ENCODE results near the gene ANKRD24. TPM values are rescaled to one million over a fixed set of nuclear protein-coding genes. Genes with fewer than 3 reads are reported as not detected.

Gene ANKRD24
- total and polyA plus RNA-seq, 2 of the 13 experiments (the other 11 are each of a cell fraction or from before 2014, with no cell fraction given), result 0.13 to 0.24 TPM

DNA sequence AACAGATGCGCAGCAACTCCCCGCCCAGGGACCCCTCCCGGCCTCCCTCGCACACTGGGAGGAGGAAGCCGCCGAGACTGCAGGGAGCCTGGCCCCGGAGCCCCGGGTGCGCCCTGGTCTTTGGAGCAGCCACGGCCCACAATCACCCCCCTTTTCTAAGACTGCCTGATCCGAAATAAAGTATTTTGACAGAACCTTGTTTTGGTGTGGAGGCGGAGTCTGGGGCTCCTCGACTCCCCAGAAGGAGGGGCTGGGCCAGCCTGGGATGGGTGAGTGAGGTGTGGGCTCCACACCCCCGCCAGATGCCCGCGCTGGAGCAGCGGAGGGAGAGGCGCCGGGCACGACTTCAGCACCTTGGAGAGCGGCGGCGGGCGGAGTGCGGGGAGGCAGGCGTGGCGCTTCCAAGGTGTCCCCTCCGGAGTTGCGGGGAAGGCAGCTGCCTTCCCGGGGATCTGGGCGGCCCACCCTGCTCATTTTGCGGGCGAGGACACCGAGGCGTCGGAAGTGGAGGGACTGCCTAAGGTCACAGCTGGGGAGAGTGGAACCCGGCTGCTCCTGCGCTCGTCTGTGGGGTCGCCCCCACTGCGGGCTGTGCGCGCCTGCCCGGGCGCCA is 9.5 kb upstream of the ANKRD24 start (continued):
- TF ChIP-seq STAG1 (CRISPR knock-in tag; IDR thresholded peaks at IDR 0.05), result no peak
- TF ChIP-seq KAT2B (IDR thresholded peaks at IDR 0.05; ENCODE audit: borderline replicate concordance, low read depth, low read length), result no peak
- TF ChIP-seq ZNF777 (CRISPR knock-in tag; IDR thresholded peaks at IDR 0.05), result no peak
- no peak for TF ChIP-seq ZNF543 (CRISPR knock-in tag; IDR thresholded peaks at IDR 0.05)
- no peak for TF ChIP-seq NRL (CRISPR knock-in tag; IDR thresholded peaks at IDR 0.05; ENCODE audit: borderline replicate concordance)
- no peak for TF ChIP-seq CHD4 (IDR thresholded peaks at IDR 0.05; ENCODE audit: borderline replicate concordance, low read length)
- 0 out of 2 replicates have a peak, but pooled peaks have one; percentile 37 for TF ChIP-seq REXO4 (CRISPR knock-in tag; IDR thresholded peaks at IDR 0.05; ENCODE audit: borderline replicate concordance)
- TF ChIP-seq, protein P1, sequence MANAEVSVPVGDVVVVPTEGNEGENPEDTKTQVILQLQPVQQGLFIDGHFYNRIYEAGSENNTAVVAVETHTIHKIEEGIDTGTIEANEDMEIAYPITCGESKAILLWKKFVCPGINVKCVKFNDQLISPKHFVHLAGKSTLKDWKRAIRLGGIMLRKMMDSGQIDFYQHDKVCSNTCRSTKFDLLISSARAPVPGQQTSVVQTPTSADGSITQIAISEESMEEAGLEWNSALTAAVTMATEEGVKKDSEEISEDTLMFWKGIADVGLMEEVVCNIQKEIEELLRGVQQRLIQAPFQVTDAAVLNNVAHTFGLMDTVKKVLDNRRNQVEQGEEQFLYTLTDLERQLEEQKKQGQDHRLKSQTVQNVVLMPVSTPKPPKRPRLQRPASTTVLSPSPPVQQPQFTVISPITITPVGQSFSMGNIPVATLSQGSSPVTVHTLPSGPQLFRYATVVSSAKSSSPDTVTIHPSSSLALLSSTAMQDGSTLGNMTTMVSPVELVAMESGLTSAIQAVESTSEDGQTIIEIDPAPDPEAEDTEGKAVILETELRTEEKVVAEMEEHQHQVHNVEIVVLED (CRISPR knock-in tag; IDR thresholded peaks at IDR 0.05; ENCODE audit: borderline replicate concordance), result no peak
- no peak for TF ChIP-seq ZBTB8A (CRISPR knock-in tag; IDR thresholded peaks at IDR 0.05; ENCODE audit: borderline replicate concordance, low read depth)
- TF ChIP-seq MLLT10 (CRISPR knock-in tag; IDR thresholded peaks at IDR 0.05), result no peak
- peak; percentile 57; the same call in 1 of the 2 replicates for TF ChIP-seq ZNF12 (CRISPR knock-in tag; IDR thresholded peaks at IDR 0.05)
- no peak for TF ChIP-seq SP140L (CRISPR knock-in tag; IDR thresholded peaks at IDR 0.05; ENCODE audit: borderline replicate concordance)
- no peak for TF ChIP-seq ZNF264 (CRISPR knock-in tag; IDR thresholded peaks at IDR 0.05)
- TF ChIP-seq POLR2A (IDR thresholded peaks at IDR 0.05; ENCODE audit: insufficient read depth in 1 of 2, low read depth in 2 of 2, low read length in 2 of 2), result no peak
- TF ChIP-seq, protein P2, sequence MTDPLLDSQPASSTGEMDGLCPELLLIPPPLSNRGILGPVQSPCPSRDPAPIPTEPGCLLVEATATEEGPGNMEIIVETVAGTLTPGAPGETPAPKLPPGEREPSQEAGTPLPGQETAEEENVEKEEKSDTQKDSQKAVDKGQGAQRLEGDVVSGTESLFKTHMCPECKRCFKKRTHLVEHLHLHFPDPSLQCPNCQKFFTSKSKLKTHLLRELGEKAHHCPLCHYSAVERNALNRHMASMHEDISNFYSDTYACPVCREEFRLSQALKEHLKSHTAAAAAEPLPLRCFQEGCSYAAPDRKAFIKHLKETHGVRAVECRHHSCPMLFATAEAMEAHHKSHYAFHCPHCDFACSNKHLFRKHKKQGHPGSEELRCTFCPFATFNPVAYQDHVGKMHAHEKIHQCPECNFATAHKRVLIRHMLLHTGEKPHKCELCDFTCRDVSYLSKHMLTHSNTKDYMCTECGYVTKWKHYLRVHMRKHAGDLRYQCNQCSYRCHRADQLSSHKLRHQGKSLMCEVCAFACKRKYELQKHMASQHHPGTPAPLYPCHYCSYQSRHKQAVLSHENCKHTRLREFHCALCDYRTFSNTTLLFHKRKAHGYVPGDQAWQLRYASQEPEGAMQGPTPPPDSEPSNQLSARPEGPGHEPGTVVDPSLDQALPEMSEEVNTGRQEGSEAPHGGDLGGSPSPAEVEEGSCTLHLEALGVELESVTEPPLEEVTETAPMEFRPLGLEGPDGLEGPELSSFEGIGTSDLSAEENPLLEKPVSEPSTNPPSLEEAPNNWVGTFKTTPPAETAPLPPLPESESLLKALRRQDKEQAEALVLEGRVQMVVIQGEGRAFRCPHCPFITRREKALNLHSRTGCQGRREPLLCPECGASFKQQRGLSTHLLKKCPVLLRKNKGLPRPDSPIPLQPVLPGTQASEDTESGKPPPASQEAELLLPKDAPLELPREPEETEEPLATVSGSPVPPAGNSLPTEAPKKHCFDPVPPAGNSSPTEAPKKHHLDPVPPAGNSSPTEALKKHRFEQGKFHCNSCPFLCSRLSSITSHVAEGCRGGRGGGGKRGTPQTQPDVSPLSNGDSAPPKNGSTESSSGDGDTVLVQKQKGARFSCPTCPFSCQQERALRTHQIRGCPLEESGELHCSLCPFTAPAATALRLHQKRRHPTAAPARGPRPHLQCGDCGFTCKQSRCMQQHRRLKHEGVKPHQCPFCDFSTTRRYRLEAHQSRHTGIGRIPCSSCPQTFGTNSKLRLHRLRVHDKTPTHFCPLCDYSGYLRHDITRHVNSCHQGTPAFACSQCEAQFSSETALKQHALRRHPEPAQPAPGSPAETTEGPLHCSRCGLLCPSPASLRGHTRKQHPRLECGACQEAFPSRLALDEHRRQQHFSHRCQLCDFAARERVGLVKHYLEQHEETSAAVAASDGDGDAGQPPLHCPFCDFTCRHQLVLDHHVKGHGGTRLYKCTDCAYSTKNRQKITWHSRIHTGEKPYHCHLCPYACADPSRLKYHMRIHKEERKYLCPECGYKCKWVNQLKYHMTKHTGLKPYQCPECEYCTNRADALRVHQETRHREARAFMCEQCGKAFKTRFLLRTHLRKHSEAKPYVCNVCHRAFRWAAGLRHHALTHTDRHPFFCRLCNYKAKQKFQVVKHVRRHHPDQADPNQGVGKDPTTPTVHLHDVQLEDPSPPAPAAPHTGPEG (CRISPR knock-in tag; IDR thresholded peaks at IDR 0.05), result peak; percentile 40; the same call in 1 of the 2 replicates
- TF ChIP-seq SNAPC2 (CRISPR knock-in tag; IDR thresholded peaks at IDR 0.05), result no peak
- TF ChIP-seq, protein P3, sequence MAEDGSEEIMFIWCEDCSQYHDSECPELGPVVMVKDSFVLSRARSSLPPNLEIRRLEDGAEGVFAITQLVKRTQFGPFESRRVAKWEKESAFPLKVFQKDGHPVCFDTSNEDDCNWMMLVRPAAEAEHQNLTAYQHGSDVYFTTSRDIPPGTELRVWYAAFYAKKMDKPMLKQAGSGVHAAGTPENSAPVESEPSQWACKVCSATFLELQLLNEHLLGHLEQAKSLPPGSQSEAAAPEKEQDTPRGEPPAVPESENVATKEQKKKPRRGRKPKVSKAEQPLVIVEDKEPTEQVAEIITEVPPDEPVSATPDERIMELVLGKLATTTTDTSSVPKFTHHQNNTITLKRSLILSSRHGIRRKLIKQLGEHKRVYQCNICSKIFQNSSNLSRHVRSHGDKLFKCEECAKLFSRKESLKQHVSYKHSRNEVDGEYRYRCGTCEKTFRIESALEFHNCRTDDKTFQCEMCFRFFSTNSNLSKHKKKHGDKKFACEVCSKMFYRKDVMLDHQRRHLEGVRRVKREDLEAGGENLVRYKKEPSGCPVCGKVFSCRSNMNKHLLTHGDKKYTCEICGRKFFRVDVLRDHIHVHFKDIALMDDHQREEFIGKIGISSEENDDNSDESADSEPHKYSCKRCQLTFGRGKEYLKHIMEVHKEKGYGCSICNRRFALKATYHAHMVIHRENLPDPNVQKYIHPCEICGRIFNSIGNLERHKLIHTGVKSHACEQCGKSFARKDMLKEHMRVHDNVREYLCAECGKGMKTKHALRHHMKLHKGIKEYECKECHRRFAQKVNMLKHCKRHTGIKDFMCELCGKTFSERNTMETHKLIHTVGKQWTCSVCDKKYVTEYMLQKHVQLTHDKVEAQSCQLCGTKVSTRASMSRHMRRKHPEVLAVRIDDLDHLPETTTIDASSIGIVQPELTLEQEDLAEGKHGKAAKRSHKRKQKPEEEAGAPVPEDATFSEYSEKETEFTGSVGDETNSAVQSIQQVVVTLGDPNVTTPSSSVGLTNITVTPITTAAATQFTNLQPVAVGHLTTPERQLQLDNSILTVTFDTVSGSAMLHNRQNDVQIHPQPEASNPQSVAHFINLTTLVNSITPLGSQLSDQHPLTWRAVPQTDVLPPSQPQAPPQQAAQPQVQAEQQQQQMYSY (CRISPR knock-in tag; IDR thresholded peaks at IDR 0.05), result no peak
- TF ChIP-seq, protein P4, sequence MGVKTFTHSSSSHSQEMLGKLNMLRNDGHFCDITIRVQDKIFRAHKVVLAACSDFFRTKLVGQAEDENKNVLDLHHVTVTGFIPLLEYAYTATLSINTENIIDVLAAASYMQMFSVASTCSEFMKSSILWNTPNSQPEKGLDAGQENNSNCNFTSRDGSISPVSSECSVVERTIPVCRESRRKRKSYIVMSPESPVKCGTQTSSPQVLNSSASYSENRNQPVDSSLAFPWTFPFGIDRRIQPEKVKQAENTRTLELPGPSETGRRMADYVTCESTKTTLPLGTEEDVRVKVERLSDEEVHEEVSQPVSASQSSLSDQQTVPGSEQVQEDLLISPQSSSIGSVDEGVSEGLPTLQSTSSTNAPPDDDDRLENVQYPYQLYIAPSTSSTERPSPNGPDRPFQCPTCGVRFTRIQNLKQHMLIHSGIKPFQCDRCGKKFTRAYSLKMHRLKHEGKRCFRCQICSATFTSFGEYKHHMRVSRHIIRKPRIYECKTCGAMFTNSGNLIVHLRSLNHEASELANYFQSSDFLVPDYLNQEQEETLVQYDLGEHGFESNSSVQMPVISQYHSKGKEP (CRISPR knock-in tag; IDR thresholded peaks at IDR 0.05), result peak; percentile 87
